Upper lobe of left lung (tissue), 6 donors: ENCODE results near the gene NOG. TPM values are rescaled to one million over a fixed set of nuclear protein-coding genes. Genes with fewer than 3 reads are reported as not detected.

Experiments used
- ATAC-seq, 2 donors: fragments of 200-7000 bp; cut with Tn5 transposase; one replicate each; pipeline ENCODE4 v1.9.1; 2022; ENCODE audit warnings: mild to moderate bottlenecking in 2 of 2, moderate library complexity in 2 of 2; ENCODE audit not compliant: low FRiP score in 2 of 2
- DNase-seq, 2 donors: peaks; one replicate each; pipeline ENCODE4 v3.0.0-alpha.2; 2019 to 2020
- H3K27ac ChIP-seq, 4 donors: fragments of 200-600 bp; sonication (generic); one replicate each; pipeline ENCODE4 v1.5.1; 2016 to 2019
- H3K27me3 ChIP-seq, 4 donors: fragments of 200-600 bp; sonication (generic); one replicate each; pipeline ENCODE4 v1.5.1; 2017 to 2019
- H3K36me3 ChIP-seq, 4 donors: fragments of 200-600 bp; sonication (generic); one replicate each; pipeline ENCODE4 v1.5.1; 2016 to 2019
- H3K4me1 ChIP-seq, 4 donors: fragments of 200-600 bp; sonication (generic); one replicate each; pipeline ENCODE4 v1.5.1; 2018 to 2019
- H3K4me3 ChIP-seq, 4 donors: fragments of 200-600 bp; sonication (generic); one replicate each; pipeline ENCODE4 v1.5.1; 2017 to 2019; ENCODE audit warnings: mild to moderate bottlenecking in 2 of 4, moderate library complexity in 1 of 4
- H3K9me3 ChIP-seq, 4 donors: fragments of 200-600 bp; sonication (generic); one replicate each; pipeline ENCODE4 v1.5.1; 2018 to 2019
- EP300 ChIP-seq, 4 donors: sonication (generic); formaldehyde crosslinking; IDR thresholded peaks; one replicate each; pipeline ENCODE4 v1.5.1; 2017; ENCODE audit warnings: antibody characterized with exemption in 4 of 4, control low read depth in 2 of 4
- POLR2A ChIP-seq, 4 donors: fragments of 450-650 bp; IDR thresholded peaks; one replicate each; pipeline ENCODE4 v1.5.1; 2016 to 2017; ENCODE audit warnings: antibody characterized with exemption in 4 of 4, mild to moderate bottlenecking in 2 of 4
- POLR2AphosphoS5 ChIP-seq, 2 donors: sonication (generic); formaldehyde crosslinking; IDR thresholded peaks; one replicate each; pipeline ENCODE4 v1.5.1; 2017; ENCODE audit warnings: antibody characterized with exemption in 2 of 2
- WGBS, 2 donors: methylation state at CpG; one replicate each; pipeline ENCODE4 v1.1.5; 2017 to 2018; 5-methylcytosine and 5-hydroxymethylcytosine counted together
- total RNA-seq, 6 donors: library from RNA; depleted of rRNA in 4 of 6; stranded (reverse); fragments of >200 nt in 4 of 6; gene quantifications; one replicate each; pipeline versions ENCODE4 v1.1.0 to v1.2.1, GENCODE V29; 2016 to 2021
- TF ChIP-seq, protein P1 (sequence below), 6 experiments: fragments of 450-650 bp in 4 of 6; fragments of 200-600 bp in 2 of 6; sonication (generic) in 2 of 6; IDR thresholded peaks; one replicate each; pipeline ENCODE4 v1.5.1; 2016 to 2019; ENCODE audit warnings: antibody characterized with exemption in 6 of 6
- donor health status: DM: no; HTN: no; CAD: no; lungs with moderate emphysema.
- donor health status: DM: no; HTN: yes; CAD: no; lungs with severe emphysema.

The NOG gene
- total RNA-seq, 6 donors from 2014 or later, result 0.80 to 8.5 (median 2.2) TPM; not detected in 1

DNA sequence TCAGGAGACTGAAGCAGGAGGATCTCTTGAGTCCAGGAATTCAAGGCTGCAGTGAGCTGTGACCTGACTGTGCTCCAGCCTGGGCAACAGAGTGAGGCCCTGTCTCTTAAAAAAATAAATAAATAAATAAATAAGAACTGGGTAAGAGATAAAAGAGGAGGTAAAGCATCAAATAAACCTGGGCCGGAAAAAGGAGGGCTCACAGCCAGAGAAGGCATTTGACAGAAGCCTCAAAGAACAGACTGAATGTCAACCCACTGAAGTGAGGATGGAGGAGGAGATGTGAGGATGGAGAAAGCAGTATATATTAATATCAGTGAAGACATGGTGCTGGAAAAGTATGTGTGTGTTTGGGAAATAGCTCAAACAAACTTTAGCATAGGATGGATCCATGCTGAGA is 6.1 kb downstream of the NOG start:
- no peak for TF ChIP-seq EP300 (IDR thresholded peaks at IDR 0.05)
- TF ChIP-seq, protein P1, sequence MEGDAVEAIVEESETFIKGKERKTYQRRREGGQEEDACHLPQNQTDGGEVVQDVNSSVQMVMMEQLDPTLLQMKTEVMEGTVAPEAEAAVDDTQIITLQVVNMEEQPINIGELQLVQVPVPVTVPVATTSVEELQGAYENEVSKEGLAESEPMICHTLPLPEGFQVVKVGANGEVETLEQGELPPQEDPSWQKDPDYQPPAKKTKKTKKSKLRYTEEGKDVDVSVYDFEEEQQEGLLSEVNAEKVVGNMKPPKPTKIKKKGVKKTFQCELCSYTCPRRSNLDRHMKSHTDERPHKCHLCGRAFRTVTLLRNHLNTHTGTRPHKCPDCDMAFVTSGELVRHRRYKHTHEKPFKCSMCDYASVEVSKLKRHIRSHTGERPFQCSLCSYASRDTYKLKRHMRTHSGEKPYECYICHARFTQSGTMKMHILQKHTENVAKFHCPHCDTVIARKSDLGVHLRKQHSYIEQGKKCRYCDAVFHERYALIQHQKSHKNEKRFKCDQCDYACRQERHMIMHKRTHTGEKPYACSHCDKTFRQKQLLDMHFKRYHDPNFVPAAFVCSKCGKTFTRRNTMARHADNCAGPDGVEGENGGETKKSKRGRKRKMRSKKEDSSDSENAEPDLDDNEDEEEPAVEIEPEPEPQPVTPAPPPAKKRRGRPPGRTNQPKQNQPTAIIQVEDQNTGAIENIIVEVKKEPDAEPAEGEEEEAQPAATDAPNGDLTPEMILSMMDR (IDR thresholded peaks at IDR 0.05), result no peak
- TF ChIP-seq POLR2A (IDR thresholded peaks at IDR 0.05), result no peak
- TF ChIP-seq POLR2AphosphoS5 (IDR thresholded peaks at IDR 0.05), result no peak
- no peak for ATAC-seq
- 86 to 91% methylated on average over 1 of the region's 1 CpG for WGBS, 2 donors

DNA sequence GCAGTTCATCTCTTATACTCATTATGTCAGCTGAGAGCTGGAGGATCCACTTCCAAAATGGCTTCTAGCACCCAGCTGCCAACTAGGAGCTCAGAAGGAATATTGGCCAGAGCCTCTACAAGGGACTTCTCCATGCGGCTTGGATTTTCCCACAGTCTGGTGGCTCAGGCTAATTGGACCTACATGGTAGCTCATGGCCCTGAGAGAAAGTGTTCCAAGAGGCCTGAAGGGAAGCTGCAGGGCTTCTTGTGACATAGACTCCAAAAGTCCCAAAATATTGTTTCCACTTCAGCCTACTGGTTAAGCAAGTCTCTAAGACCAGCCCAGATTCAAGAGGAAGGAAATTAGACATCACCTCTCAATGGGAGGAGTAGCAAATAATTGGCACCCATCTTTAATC is 6.8 kb downstream of the NOG start:
- peaks cover 0 to 31% (median 15%) of the 10 kb centered on the region in 4 donors for H3K27me3 ChIP-seq
- 84 to 100% methylated on average over 1 of the region's 1 CpG for WGBS, 2 donors
- H3K36me3 ChIP-seq, result no peaks in the 10 kb centered on the region
- H3K9me3 ChIP-seq, result no peaks in the 10 kb centered on the region
- no peak overlapping the region for H3K4me3 ChIP-seq
- peaks cover 26 to 31% (median 29%) of the 10 kb centered on the region in 4 donors for H3K4me1 ChIP-seq
- H3K27ac ChIP-seq, result no peak overlapping the region
- TF ChIP-seq, protein P1 (IDR thresholded peaks at IDR 0.05), result no peak
- DNase-seq (no peak), ATAC-seq (no peak)

More for the DNA sequence above, 6.1 kb downstream of the NOG start:
- peaks cover 32 to 38% (median 34%) of the 10 kb centered on the region in 4 donors for H3K4me1 ChIP-seq
- no peak overlapping the region for H3K4me3 ChIP-seq
- no peaks in the 10 kb centered on the region for H3K36me3 ChIP-seq
- no peak overlapping the region for H3K27ac ChIP-seq
- no peak for DNase-seq
- H3K9me3 ChIP-seq, result no peaks in the 10 kb centered on the region
- H3K27me3 ChIP-seq, result peaks cover 0 to 32% (median 15%) of the 10 kb centered on the region in 4 donors

DNA sequence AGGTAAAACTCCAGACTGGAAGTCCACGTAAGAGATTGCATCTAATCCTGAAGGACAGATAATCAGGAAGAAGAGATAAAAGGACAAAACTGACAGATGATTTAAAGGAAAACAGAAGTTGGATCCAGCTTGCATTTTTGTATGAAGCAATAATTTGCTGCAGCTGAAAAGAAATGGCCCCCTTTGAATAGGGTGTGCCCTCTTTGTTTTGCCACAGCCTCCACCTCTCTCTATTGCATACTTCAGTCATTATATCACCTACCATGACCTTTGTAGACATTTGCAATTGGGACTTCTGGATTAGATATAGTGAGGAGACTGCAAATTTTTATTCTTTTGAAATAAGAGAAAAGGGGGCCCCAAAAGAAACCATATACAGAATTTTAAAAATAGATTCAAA is 8.1 kb downstream of the NOG start:
- 69 to 82% methylated on average over 1 of the region's 1 CpG for WGBS, 2 donors
- Histone ChIP-seq H3K27ac (no peak overlapping the region), H3K36me3 (no peaks in the 10 kb centered on the region), H3K27me3 (peaks cover 0 to 19% (median 10%) of the 10 kb centered on the region in 4 donors), H3K4me1 (peaks cover 15 to 18% (median 18%) of the 10 kb centered on the region in 4 donors), H3K4me3 (no peak overlapping the region), H3K9me3 (no peaks in the 10 kb centered on the region)
- DNase-seq, result no peak
- no peak for ATAC-seq
- no peak for TF ChIP-seq POLR2A (IDR thresholded peaks at IDR 0.05)
- TF ChIP-seq POLR2AphosphoS5 (IDR thresholded peaks at IDR 0.05), result no peak
- TF ChIP-seq, protein P1 (IDR thresholded peaks at IDR 0.05), result no peak
- TF ChIP-seq EP300 (IDR thresholded peaks at IDR 0.05), result no peak

DNA sequence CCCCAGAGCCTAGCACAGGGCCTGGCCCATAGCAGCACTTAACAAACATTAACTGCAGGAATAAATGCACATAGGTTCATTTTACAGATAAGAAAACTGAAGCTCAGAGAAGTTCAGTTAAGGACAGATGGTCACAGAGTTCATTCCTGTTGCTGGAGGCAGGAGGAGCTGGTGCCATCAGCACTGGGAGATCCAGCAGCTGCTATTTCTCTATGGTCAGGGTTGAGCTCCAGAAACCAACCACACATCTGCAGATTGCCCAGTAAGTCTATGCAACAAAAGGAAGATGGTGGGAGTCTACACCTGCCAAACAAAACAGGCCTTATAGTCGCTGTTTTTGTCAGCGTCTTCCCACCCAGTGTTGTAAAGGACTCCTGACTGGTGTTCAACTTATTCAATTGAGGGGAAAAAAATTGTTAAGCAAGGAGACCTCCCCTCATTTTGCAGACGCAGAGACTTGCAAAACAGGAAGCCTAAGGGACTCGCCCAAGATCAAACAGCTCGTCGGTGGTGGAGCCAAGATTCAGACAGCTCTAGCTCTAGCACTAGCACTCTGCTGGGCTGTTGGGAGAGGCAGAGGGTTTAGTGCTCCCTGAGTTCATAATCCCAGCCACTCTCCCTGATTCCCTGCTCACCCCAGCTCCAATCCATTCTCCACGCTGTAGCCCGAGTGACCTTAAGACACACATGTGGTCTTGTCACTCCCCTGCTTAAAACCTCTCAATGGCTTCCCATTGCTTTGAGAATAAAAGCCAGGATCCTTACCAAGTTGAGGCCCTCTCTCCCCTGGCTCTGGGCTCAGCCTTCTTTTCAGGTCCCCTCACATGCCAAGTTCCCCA is 9.0 kb downstream of the NOG start:
- DNase-seq (no peak), ATAC-seq (no peak)
- no peaks in the 10 kb centered on the region for H3K9me3 ChIP-seq
- no peak for TF ChIP-seq POLR2AphosphoS5 (IDR thresholded peaks at IDR 0.05)
- TF ChIP-seq, protein P1 (IDR thresholded peaks at IDR 0.05), result no peak
- no peak for TF ChIP-seq EP300 (IDR thresholded peaks at IDR 0.05)
- no peak for TF ChIP-seq POLR2A (IDR thresholded peaks at IDR 0.05)
- 60 to 64% methylated on average over 8 of the region's 8 CpGs for WGBS, 2 donors
- peaks cover 0 to 12% (median 5%) of the 10 kb centered on the region in 4 donors for H3K27me3 ChIP-seq
- no peak overlapping the region for H3K4me3 ChIP-seq
- H3K36me3 ChIP-seq, result no peaks in the 10 kb centered on the region
- H3K27ac ChIP-seq, result no peak overlapping the region
- peaks cover 6 to 9% (median 8%) of the 10 kb centered on the region in 4 donors for H3K4me1 ChIP-seq
